PC-3 (cell line): ENCODE measurements around the gene SORL1. TPM values are rescaled to one million over a fixed set of nuclear protein-coding genes. Genes with fewer than 3 reads are reported as not detected.

Experiments
- ATAC-seq: fragments of 200-7000 bp; cut with Tn5 transposase; 2 replicates; pipeline ENCODE4 v1.9.1; 2020; ENCODE audit warnings: mild to moderate bottlenecking, moderate library complexity
- BruUV-seq: library from RNA; stranded (reverse); fragments of 400-500 nt; replicated peaks from 2 replicates; lab custom pipeline; 2021; lab: Mats Ljungman, UMichigan
- CTCF ChIA-PET: fragments of 300-600 bp; sonication (Branson Sonifier 250); formaldehyde crosslinking; loops from one replicate; lab custom pipeline; 2022; ENCODE audit warnings: antibody characterized with exemption; lab: Charles Lee
- POLR2A ChIA-PET: fragments of 300-600 bp; sonication (Branson Sonifier 250); formaldehyde crosslinking; loops from one replicate; lab custom pipeline; 2022; ENCODE audit warnings: antibody characterized with exemption; ENCODE audit not compliant: unreplicated experiment; lab: Charles Lee
- DNase-seq: peaks from one replicate; pipeline ENCODE4 v3.0.0-alpha.2; 2015
- H2AFZ ChIP-seq: fragments of 300-600 bp; sonication (generic); 2 replicates; pipeline ENCODE4 v1.6.0; 2016; ENCODE audit warnings: antibody characterized with exemption, low read length
- H3F3A ChIP-seq: fragments of 300-600 bp; sonication (generic); one replicate; pipeline ENCODE4 v1.6.0; 2017; ENCODE audit warnings: antibody characterized with exemption, low read length, control low read depth, mild to moderate bottlenecking; ENCODE audit not compliant: unreplicated experiment
- H3K27ac ChIP-seq: fragments of 300-600 bp; sonication (generic); 2 replicates; pipeline ENCODE4 v1.5.1; 2016; ENCODE audit warnings: mild to moderate bottlenecking, low read length
- H3K27me3 ChIP-seq: fragments of 300-600 bp; sonication (generic); 2 replicates; pipeline ENCODE4 v1.6.1; 2016; ENCODE audit warnings: low read length, mixed read lengths
- H3K36me3 ChIP-seq: fragments of 300-600 bp; sonication (generic); 2 replicates; pipeline ENCODE4 v1.6.1; 2016; ENCODE audit warnings: low read depth, mixed run types, low read length, mixed read lengths
- H3K4me1 ChIP-seq: fragments of 300-600 bp; sonication (generic); 2 replicates; pipeline ENCODE4 v1.5.1; 2016; ENCODE audit warnings: low read length; ENCODE audit not compliant: insufficient read depth
- H3K4me2 ChIP-seq: fragments of 300-600 bp; sonication (generic); 2 replicates; pipeline ENCODE4 v1.6.0; 2016; ENCODE audit warnings: low read length
- H3K4me3 ChIP-seq: fragments of 300-600 bp; sonication (generic); 2 replicates; pipeline ENCODE4 v1.5.1; 2016; ENCODE audit warnings: mild to moderate bottlenecking, low read length, mixed read lengths
- H3K79me2 ChIP-seq: fragments of 300-600 bp; sonication (generic); 2 replicates; pipeline ENCODE4 v1.6.1; 2017; ENCODE audit warnings: low read length, mixed read lengths
- H3K9ac ChIP-seq: fragments of 300-600 bp; sonication (generic); 2 replicates; pipeline ENCODE4 v1.6.0; 2016; ENCODE audit warnings: mild to moderate bottlenecking, low read length
- H3K9me2 ChIP-seq: fragments of 300-600 bp; sonication (generic); replicated peaks from 2 replicates; pipeline ENCODE4 v1.6.1; 2016; ENCODE audit warnings: mixed run types, low read length, mixed read lengths
- H3K9me3 ChIP-seq: fragments of 300-600 bp; sonication (generic); 2 replicates; pipeline ENCODE4 v1.6.1; 2016; ENCODE audit warnings: low read length, mixed read lengths
- H4K20me1 ChIP-seq: fragments of 300-600 bp; sonication (generic); 2 replicates; pipeline ENCODE4 v1.6.1; 2016; ENCODE audit warnings: low read length, mixed read lengths
- EZH2 ChIP-seq: fragments of 300-600 bp; sonication (generic); IDR thresholded peaks from one replicate; pipeline ENCODE4 v1.6.1; 2017; ENCODE audit warnings: antibody characterized with exemption, mild to moderate bottlenecking, low read length; ENCODE audit not compliant: unreplicated experiment
- EZH2phosphoT487 ChIP-seq: fragments of 300-600 bp; sonication (generic); IDR thresholded peaks from 2 replicates; pipeline ENCODE4 v1.6.1; 2018; ENCODE audit warnings: mild to moderate bottlenecking, antibody characterized with exemption, low read length, borderline replicate concordance
- intact Hi-C: fragments of 100-400 bp; cut with micrococcal nuclease; formaldehyde crosslinking; loops from 2 replicates; pipeline ENCODE4 v1.9.0; 2023
- total RNA-seq: library from RNA; depleted of rRNA; stranded (reverse); fragments of >200 nt; gene quantifications from 2 replicates; pipeline ENCODE4 v1.2.3, GENCODE V29; 2014; rRNA removed
- TF ChIP-seq, protein P1 (sequence below): fragments of 300-600 bp; sonication (generic); conservative IDR thresholded peaks from 2 replicates; pipeline ENCODE4 v1.5.1; 2017; ENCODE audit warnings: antibody characterized with exemption, low read depth, mild to moderate bottlenecking, low read length

The SORL1 gene
- total RNA-seq, 1 experiment from 2014 or later, result 53.7 TPM

DNA sequence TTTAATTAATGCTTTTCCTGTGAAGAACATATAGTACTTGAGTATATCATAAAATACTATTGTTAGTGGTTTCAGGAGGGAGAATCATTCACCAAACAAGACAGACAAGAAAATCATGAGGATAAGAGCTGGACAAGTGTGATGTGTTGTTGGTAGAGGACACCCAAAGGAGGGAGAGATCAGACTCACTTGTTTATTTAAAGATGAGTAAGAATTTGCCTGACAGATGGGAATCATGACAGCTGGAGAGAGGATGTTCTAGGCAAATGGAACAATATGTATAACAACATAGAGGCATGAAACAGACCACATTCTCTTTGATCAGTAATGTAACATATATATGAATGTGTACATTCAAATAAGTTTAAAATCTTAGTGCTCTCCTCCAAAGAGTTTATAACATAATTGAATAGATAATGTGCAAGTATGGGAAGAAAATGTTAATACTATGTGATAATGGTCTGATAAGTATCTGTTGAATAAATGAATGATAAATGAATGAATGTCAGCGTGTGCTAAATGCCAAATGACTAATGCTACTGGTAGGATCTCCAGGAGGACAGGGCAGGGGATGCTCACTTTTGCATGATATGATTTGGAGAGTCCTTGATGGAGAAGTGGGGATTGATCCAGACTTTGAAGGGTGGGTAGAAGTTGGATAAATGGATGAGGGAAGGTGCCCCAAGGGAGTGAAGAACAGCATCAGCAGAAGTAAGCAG, 229.6 kb downstream of the SORL1 start:
- Histone ChIP-seq H2AFZ (no peak overlapping the region), H3K9me3 (no peaks in the 10 kb centered on the region), H3K27ac (no peak overlapping the region), H3K27me3 (no peaks in the 10 kb centered on the region), H3F3A (no peaks in the 10 kb centered on the region), H3K36me3 (no peaks in the 10 kb centered on the region), H3K9ac (no peak overlapping the region), H3K4me2 (no peak overlapping the region), H3K79me2 (no peaks in the 10 kb centered on the region), H4K20me1 (no peaks in the 10 kb centered on the region), H3K4me3 (no peak overlapping the region), H3K4me1 (peaks cover 12% of the 10 kb centered on the region), H3K9me2 (no peaks in the 10 kb centered on the region)
- DNase-seq (peak; percentile 57), ATAC-seq (peak; percentile 94)
- ChIA-PET CTCF (no interaction called here), POLR2A (no interaction called here)
- TF ChIP-seq, protein P1, sequence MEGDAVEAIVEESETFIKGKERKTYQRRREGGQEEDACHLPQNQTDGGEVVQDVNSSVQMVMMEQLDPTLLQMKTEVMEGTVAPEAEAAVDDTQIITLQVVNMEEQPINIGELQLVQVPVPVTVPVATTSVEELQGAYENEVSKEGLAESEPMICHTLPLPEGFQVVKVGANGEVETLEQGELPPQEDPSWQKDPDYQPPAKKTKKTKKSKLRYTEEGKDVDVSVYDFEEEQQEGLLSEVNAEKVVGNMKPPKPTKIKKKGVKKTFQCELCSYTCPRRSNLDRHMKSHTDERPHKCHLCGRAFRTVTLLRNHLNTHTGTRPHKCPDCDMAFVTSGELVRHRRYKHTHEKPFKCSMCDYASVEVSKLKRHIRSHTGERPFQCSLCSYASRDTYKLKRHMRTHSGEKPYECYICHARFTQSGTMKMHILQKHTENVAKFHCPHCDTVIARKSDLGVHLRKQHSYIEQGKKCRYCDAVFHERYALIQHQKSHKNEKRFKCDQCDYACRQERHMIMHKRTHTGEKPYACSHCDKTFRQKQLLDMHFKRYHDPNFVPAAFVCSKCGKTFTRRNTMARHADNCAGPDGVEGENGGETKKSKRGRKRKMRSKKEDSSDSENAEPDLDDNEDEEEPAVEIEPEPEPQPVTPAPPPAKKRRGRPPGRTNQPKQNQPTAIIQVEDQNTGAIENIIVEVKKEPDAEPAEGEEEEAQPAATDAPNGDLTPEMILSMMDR, result no peak
- TF ChIP-seq EZH2phosphoT487 (no peak), EZH2 (no peak)
- intact Hi-C loops, result loop anchor here (5.0 kb wide), 1 partner anchor 36 kb away; no protein-coding TSS in a partner anchor
- no TSS peak for BruUV-seq

Other genes starting within 250 kb of the SORL1 start
- 38.4 and 43.0 TPM in 2 replicates for gene SC5D, start 159.5 kb upstream of the SORL1 start, total RNA-seq